Right forelimb (tissue), 1 donor: Measurements from ENCODE around the gene TMCC2.
"Not testable (repeated sequence)": the region's sequence is repeated elsewhere in the genome, so short reads cannot be mapped to it uniquely, and the experiment has no call there.

Experiments
- DNase-seq: peaks from one replicate; pipeline ENCODE4 v3.0.0-alpha.2; 2018

TMCC2 gene

DNA sequence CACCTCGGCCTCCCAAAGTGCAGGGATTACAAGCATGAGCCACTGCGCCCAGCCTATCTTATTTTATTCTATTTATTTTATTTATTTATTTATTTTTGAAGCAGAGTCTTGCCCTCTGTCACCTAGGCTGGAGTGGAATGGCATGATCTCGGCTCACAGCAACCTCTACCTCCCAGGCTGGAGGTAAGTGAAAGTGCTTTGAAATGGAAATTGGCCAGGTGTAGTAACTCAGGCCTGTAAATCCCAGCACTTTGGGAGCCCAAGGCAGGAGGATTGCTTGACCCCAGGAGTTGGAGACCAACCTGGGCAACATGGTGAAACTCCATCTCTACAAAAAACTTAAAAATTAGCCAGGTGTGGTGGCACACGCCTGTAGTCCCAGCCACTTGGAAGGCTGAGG is 11.2 kb upstream of the TMCC2 start:
- no peak for DNase-seq

DNA sequence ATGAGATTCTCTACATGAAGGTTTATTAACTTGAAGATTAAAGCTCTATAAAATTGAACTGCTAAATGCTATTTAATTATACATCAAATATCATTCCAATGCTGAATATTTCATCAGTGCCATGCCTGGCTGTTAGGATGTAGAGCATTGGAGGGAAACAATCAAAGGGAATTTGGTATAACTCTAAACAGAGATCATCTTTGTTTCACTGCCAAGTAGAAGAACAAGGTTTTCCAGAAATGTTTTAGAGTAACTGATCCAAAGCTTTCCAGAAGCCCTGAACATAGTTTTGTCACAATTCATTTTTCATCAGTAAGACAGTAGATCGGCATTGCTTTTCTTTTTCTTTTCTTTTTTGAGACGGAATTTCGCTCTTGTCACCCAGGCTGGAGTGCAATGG is 10.3 kb upstream of the TMCC2 start:
- DNase-seq: no peak

DNA sequence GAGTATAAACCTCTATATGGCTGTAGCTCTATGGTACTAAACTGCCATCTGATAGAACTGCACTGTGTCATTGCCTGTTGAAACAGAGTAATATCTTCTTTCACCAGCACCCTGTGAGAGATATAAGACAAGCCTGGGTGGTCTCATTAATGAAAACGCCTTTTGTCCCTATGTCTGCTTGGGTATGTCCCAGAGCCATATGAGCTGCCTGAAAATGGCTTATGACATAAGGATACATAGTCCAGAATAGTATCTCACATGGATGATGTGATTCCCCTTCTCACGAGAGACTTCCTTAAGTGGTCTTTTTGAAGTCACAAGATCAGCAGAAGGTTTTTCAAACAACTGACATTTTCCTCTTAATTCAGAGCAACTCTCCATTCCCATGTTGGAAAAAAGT is 7.3 kb upstream of the TMCC2 start:
- no peak for DNase-seq

DNA sequence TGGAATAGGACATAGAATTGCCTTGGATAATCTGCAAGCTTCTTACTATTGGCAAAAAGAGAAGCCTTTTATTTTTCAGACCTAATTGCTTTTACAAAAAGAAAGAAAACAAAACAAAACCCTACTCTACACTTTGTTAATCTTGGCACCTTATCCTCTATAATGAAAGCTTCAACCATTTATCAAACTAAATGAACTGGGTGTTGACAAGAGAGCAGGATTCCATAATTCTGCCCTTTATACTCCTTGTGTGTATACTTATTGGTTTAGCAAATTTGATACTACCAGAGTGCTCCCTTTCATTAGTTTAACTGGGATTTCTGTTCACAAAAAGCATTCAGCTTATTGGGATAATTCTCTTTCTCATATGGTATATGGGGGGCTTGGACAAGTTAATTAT is 3.0 kb upstream of the TMCC2 start:
- no peak for DNase-seq

DNA sequence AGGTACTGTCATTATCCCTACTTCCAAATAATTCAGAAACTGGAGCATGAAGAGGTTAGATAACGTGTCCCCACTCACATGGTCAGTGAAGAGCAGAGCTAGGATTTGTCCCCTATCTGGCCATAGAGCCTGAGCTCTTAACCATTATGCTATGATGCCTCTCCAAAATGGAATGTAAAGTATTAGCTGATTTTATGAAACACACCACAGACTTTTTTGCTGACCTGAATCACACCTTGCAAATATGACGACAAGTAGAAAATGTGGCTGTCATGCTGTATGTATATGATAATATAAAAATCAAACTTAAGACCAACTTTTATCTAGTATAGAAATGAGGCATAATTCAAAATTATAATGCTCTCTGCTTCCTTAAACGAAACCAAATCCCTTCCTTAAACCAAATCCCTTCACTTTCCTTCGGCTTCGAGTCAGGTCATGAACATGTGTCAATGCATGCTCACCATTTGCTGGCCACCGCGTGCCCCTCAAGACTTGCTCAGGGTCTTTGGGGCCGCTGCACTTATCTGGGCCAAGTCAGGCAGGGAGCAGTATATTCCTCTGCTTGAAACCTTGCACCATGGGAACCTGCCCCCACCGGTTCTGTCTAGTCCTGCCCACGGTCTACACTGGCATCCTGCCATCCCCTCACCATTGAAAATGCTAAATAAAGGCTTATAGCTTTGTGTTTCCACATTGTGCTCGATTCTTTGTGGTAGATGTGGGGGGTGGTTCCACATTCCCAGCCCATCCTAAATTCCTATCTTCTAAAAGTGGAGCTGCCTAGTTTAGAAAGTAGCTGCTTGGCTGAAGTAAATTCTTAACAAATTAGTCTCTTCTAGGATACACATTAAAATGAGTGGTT is 1.6 kb upstream of the TMCC2 start:
- DNase-seq: no peak

DNA sequence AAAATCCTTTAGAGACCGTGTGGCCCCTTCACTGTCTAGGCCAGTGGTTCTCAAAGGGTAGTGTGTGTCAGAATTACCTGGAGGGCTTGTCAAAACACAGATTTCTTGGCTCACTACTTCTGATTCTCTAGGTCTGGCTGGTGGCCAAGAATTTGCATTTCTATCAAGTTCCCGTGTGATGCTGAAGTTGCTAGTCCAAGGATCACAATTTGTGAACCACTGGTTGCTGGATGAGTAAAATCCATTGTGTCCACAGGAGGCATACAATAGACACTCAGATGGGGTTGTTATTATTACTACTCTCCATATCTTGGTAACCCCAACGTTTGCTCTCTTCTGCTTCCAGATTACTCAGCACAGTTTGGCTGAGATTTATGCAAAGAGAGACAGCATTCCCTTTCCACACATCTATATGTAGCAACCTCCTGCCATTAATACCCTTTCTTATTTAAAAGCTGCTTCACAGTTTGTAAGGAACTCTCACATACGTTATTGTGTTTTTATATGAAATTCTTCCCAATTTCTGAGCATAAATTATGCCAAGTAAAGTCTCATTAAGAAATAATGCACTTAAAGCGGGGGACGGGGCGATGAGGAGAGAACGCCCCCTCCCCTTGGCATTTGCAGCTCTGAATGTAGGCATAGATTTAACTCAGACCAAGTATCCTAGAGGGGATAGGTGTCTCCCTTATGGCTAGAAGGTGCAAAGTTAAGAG is 720 bp upstream of the TMCC2 start:
- DNase-seq: no peak

DNA sequence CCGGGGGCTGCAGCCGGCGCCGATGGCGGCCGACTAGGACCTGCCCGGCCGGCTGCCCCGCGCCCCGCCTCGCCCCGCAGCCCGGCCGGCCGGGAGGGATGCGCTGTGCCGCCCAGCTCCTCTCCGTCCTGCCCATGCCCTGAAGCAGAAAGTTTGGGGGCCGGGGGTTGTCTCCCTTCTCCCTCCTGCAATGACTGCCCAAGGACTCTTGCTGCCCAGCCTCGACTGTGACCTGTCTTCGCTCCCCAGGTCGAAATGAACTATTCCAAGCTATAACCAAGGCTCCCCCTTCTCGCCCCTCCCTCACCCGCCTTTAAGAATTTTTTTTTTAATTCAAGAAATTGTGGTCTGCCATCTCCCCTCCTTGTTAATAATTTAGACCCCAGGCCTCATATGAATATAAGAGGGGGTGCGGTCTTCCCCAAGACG is 361 bp downstream of the TMCC2 start:
- DNase-seq: no peak

DNA sequence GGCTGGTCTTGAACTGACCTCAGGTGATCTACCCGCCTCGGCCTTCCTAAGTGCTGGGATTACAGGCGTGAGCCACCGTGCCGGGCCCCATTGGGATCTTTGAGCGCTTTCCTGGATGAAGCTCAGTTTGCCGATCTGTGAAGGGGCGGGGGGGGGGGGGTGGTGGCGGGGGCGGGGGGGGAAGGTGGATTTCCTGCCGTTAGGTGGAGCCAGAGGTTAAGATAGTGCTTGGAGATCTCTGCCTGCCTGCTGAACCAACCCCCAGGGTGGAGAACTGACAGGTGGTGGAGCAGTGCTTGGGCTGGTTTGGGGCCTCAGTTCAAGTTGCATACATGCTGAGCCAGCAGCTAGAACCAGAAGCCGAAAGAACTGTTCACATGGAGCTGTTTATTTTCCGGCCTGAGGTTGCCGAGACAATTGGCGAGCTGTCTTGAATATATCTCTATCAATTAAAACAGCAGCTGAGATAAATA is 1.7 kb downstream of the TMCC2 start:
- peak; percentile 62 for DNase-seq

DNA sequence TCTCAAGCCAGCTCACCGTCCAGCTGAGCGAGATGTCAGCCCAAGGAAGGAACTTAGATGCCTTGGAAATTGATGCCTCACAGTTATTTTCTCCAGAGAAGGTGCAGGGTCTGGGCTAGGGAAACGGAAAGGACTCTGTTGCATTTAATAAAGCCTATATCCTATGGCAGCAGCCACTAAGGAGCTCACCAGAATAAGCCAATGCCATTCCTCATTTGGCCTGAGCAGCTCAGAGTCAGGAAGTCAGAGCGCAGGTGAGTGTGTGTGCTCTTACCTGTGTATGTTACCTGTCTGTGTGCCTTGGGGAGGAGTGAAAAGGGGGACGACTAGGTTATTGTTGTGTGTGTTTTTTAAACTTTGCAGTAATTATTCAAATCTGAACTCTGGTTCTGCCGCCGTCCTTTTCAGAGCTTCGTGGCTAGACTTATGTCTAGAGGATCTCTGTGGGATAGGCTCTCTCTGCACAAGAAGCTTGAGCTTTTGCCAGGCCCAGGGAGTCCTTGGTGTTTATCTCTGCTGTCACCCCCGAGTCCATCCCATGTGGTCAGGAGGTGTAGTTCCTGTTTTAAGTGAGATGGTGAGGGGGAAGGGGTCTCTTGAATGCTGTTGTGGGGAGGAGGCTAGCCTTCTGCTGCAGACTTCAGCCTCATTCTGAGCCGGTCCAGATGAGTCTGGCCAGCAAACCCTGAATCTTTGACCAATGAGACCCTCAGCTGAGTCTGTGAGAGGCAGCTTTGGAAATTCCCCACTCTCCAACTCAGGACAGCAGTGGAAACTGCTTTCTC is 2.4 kb downstream of the TMCC2 start:
- DNase-seq: no peak

DNA sequence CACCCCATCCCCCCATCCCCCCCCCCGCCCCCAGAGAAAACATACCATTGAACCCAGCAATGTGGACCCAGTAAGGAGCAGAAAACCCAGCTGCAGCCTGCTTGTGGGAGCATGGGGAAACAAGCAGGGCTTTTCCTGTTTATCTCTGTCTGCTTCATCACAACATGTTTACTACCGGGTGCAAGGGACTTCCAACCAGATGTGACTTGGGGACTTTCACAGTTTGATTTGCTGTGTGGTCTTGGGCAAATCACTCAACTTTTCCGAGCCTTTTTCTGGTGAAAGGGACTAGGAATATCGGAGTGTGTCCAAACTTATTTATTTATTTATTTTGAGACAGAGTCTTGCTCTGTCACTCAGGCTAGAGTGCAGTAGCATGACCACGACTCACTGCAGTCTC is 3.2 kb downstream of the TMCC2 start:
- no peak for DNase-seq

DNA sequence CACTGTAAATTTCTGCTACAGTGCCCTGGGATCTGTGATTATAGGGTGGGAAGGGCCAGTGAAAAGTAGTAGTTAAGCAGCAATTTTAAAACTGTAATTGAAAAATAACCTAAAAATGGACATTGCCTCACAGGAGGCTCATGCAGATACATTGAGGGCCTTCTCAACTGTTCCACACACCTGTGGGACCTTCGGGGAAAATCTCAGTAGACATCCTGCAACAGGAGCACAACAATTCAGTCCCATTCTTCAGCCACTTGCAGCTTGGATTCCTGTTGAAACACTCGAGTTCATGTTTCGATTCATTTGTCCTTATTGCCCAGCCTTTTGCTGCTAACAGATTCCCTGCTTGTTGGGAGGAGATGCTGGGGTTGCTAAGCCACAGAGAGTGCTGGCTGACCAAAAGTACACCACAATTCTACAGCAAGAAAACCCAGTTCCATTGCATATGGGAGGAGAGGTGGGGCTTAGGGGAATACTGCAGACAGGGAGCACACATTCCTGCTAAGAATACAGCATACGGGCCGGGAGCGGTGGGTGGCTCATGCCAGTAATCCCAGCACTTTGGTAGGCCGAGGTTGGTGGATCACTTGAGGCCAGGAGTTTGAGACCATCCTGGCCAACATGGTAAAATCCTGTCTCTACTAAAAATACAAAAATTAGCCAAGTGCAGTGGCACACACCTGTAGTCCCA is 4.5 kb downstream of the TMCC2 start:
- DNase-seq: no peak

DNA sequence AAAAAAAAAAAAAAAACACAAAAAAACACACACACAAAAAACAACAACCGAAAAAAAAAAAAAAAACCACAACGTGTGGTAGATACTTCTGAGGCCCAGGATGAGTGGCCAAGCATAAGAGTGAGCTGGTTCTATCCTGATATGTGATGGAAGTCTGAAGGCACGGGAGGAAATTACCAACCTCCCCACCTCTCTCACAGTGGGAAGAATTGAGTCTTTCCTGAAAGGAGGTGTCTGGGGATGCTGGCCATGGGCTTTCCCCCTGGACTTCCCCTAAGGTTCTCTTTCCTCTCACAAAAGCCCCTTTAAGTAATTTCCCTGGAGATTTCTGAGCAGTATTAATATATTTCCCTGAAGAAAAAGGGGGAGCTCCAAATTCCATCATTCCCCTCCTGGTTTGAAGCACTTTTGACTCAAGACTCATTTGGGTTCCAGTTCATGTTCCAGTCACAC is 5.2 kb downstream of the TMCC2 start:
- no peak for DNase-seq

DNA sequence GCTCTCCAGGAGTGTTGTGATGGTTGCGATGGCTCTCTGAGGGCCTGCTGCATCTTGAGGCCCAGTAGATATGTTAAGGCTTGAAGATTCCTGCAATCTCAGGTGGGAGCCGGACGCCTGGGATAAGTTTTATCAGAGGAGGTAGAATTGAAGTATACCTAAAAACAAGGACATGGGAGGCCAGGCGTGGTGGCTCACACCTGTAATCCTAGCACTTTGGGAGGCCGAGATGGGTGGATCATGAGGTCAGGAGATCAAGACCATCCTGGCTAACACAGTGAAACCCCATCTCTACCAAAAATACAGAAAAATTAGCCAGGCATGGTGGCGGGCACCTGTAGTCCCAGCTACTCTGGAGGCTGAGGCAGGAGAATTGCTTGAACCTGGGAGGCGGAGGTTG is 6.2 kb downstream of the TMCC2 start:
- DNase-seq: not testable (repeated sequence)

DNA sequence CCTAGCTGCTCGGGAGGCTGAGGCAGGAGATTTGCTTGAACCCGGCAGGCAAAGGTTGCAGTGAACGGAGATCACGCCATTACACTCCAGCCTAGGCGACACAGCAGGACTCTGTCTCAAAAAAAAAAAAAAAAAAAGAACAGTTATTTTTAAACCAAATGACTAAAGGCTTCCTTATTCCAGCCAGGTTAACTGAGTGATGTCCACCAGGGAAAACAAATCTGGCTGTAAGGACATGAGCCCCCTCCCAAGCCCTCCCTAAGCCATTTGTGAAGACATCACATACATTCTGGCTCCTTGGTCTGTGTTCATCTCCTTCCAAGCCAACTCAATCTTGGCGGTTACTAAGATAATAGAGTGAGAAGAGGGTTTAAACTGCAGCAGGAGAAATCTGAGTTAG is 8.2 kb downstream of the TMCC2 start:
- no peak for DNase-seq

DNA sequence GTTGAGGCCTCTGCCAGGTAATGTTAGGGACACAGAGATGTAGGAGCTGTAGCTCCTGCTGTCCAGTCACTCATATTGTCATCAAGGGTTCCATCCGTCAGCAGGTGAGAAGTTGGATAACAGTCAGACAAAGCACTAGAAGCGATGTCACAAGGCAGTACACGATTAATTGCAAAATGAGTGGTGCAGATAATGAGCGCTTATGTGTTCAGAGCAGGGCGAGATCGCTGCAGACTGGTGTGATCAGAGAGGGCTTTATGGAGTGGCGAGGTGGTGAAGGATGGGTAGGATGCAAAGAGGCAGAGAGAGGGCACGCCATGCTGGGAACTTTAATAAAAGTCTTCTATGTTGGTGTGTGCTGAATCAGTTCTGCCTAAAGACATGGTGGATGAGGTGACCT is 8.8 kb downstream of the TMCC2 start:
- DNase-seq: no peak

DNA sequence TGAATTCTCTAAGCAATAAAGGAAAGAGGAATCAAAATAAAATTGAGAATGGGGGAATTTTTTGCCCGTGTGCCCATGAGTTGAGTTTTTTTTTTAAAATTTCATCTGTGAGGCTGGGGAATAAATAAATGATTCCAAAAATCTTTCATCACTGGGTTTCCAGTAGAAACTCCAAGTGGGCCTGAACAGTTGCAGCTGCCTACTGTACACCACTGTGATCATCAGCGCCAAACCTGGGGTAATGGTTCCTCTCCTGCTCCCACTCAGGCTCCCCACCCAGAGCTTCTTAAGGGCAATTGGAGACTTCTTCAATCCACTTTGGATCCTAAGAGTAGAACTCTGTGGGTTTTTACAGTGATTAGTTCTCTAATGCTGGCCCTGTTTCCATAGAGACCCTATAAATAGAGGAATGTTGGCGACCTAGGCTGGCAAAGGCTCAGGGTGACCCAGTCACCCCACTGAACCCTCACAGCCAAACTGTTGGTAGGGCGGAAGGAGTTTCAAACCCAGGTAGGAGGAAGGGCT is 9.3 kb downstream of the TMCC2 start:
- DNase-seq: no peak

DNA sequence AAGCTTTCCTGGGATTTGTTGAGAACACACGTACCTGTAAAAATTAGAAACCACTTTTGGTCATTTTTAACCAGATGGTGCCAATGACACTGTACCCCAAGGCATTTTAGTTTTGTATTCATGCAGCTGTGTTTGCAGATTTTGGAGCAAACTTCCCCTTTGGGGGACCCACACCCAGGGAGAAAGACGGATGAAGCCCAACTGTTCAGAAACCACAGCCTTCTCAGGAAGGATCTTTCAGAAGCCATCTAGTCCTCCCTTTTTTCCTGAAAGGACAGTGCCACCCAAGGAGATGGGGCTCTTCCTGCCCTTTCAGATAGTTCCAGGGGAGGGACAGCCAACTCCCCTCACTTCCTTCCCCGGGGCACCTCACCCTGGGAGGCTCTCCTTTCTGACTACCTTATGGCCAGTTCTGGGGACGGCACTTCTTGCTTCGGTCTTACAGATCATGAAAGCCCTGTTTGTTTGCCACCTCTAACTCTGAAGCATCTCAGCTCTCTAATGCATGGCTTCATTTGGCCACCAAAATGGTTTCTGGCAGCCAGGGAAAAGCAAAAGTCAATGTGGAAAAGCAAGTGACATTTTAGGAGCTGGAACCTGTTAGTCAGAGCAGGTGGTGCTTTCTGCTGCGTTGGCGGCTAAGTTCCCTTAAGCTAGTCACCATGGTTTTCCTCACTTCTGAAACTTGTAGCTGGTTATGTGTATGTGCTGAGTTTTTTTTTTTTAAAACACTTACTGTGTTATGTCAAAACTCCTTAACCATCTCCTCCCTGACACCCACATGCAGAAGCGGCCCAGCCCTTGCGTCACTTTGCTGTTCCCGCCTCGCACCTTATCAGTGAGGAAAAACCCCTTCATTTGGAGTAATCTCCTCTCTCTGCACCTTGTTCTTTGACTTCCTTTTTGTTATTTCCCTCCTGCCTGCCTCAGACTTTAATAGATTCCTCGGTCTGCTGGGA is 10.1 kb downstream of the TMCC2 start:
- no peak for DNase-seq

DNA sequence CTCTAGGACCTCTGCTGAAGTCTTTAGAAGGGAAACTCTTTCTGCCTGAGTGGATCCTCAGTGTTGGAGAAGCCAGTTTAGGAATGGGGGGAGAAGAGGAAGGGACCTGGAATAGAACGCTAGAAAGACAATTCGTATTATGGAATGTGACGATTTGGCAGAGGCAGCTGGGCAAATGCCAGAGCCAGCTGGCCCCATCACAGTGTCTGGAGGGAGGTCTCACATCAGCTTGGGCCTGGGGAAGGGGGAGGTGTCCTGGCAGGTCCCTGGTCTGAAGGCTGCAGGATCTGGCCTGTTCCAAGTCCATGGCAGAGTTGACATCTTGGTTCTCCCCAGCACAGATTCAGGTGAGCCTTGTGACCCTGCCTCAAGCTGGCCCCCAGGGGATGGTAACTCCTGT is 11.3 kb downstream of the TMCC2 start:
- no peak for DNase-seq

DNA sequence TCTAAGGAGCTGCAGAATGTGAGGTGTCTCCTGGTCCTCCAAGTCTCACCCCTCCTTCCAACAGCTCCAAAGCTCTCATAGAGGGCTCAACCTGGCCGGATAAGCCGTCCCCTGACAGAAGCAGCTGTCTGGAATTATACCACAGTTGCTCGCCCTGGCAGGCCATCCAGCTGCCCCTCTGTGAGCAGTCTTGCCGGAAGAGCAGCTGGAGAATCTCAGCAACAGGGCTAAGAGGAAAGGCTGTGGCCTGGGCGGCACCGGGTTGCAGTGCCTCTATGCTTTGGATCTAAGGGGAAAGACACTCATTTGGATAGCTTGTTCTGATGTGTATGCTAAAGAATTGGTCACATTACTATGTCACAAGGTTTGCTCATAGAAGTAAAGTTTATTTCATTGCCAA is 12.4 kb downstream of the TMCC2 start:
- DNase-seq: no peak

DNA sequence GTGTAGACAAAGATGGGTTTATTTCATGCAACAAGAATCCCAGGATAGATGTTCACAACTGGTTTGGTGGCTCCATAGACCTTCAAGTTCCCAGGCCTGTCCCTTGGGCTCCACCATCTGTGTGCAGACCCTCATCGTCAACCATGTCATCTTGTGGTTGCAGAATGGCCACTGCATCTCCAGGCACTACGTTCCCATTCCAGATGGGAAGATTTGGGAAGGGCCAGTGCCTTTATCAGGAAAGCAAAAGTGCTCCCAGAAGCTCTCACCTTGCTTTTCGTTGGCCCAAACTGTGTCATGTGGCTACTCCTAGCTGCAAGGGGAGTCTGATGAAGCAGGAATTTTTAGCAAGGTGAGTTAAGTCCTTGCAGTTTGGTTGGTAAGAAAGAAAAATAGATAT is 12.8 kb downstream of the TMCC2 start:
- DNase-seq: no peak

DNA sequence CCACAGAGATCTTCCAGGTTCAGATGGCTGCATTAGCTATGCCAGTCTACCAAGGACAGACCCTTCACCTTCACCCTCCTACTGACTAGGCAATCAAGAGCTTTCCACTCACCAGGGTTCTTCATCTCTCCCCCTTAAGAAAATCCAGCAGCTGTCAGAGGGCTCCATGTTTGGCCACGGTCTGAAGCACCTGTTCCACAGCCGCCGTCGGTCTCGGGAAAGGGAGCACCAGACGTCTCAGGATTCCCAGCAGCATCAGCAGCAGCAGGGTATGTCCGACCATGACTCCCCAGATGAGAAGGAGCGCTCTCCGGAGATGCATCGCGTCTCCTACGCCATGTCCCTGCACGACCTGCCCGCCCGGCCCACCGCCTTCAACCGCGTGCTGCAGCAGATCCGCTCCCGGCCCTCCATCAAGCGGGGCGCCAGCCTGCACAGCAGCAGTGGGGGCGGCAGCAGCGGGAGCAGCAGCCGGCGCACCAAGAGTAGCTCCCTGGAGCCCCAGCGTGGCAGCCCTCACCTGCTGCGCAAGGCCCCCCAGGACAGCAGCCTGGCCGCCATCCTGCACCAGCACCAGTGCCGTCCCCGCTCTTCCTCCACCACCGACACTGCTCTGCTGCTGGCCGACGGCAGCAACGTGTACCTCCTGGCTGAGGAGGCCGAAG is 13.8 kb downstream of the TMCC2 start:
- DNase-seq: no peak
